ENCODE measurements around the gene ESYT1. TPM values are rescaled to one million over a fixed set of nuclear protein-coding genes. Genes with fewer than 3 reads are reported as not detected.

Gene ESYT1
- 100 to 1,000 TPM; 128 to 234 (median 167) TPM for total RNA-seq

GRCh38 chr12:56127888-56128669, at the start of gene ESYT1:
ESYT1 (plus strand) TSS chr12:56128267; CDS start chr12:56128320, 53 bp downstream.
- Histone ChIP-seq H3K36me3 (peaks cover 0 to 36% of the 10 kb centered on the region in 2 donors), H3K4me3 (peak within 1 kb of the TSS; percentile 71 to 93), H3K4me1 (peaks cover 7 to 62% (median 14%) of the 10 kb centered on the region in 3 donors), H3K27ac (peak within 1 kb of the TSS; percentile 91 to 100 (median 97)), H3K27me3 (no peaks in the 10 kb centered on the region), H3K9me3 (no peaks in the 10 kb centered on the region)
- peak; percentile 97 for ATAC-seq
- TF ChIP-seq POLR2A (IDR thresholded peaks at IDR 0.05) = peak; percentile 91 to 94
- peak; percentile 97 for TF ChIP-seq POLR2AphosphoS5 (IDR thresholded peaks at IDR 0.05)
- TF ChIP-seq EP300 (IDR thresholded peaks at IDR 0.05) = no peak
- TF ChIP-seq CTCF (IDR thresholded peaks at IDR 0.05) = peak in 2 of 4 experiments; percentile 19 to 21
- 0 to 2% methylated on average over 1 to 9 of the region's 49 CpGs for WGBS, 2 donors (ENCODE audit: low coverage in 1 of 2)

GRCh38 chr12:56078427-56078826, 49.6 kb upstream of the ESYT1 start:
- Histone ChIP-seq H3K4me1 (peaks cover 0 to 22% (median 6%) of the 10 kb centered on the region in 3 donors), H3K9me3 (no peaks in the 10 kb centered on the region), H3K4me3 (no peak overlapping the region), H3K27ac (peak overlapping the region in 2 of 4 donors; percentile 76 to 77), H3K36me3 (no peaks in the 10 kb centered on the region), H3K27me3 (peaks cover 22% of the 10 kb centered on the region)
- ATAC-seq = no peak
- WGBS, 2 donors (ENCODE audit: low coverage in 1 of 2) = no CpG with 5 or more reads among the region's 1 CpG
- TF ChIP-seq CTCF (IDR thresholded peaks at IDR 0.05) (no peak), EP300 (IDR thresholded peaks at IDR 0.05) (no peak), POLR2AphosphoS5 (IDR thresholded peaks at IDR 0.05) (no peak), POLR2A (IDR thresholded peaks at IDR 0.05) (no peak)

GRCh38 chr12:56078931-56079722, 48.9 kb upstream of the ESYT1 start:
- TF ChIP-seq CTCF (IDR thresholded peaks at IDR 0.05) = peak; percentile 66 to 79 (median 74)
- no peak for TF ChIP-seq EP300 (IDR thresholded peaks at IDR 0.05)
- TF ChIP-seq POLR2A (IDR thresholded peaks at IDR 0.05) = no peak
- WGBS, 2 donors (ENCODE audit: low coverage in 1 of 2) = 1% methylated on average over 10 of the region's 50 CpGs; no CpG with 5 or more reads in 1 of the 2 donors
- Histone ChIP-seq H3K4me1 (peaks cover 0 to 22% (median 6%) of the 10 kb centered on the region in 3 donors), H3K36me3 (no peaks in the 10 kb centered on the region), H3K9me3 (no peaks in the 10 kb centered on the region), H3K27ac (peak overlapping the region in 3 of 4 donors; percentile 73 to 77 (median 76)), H3K27me3 (peaks cover 22% of the 10 kb centered on the region), H3K4me3 (peak overlapping the region; percentile 35 to 58)
- peak; percentile 91 for ATAC-seq

- ATAC-seq = peak; percentile 86
- Histone ChIP-seq H3K27me3 (peaks cover 22% of the 10 kb centered on the region), H3K4me1 (peaks cover 0 to 22% (median 6%) of the 10 kb centered on the region in 3 donors), H3K36me3 (no peaks in the 10 kb centered on the region), H3K9me3 (no peaks in the 10 kb centered on the region), H3K4me3 (peak within 1 kb of the TSS; percentile 35 to 58), H3K27ac (peak within 1 kb of the TSS in 3 of 4 donors; percentile 73 to 77 (median 76))
- WGBS, 2 donors (ENCODE audit: low coverage in 1 of 2) = 0 to 4% methylated on average over 8 to 13 of the region's 59 CpGs
- peak in 1 of 4 experiments; percentile 43 for TF ChIP-seq CTCF (IDR thresholded peaks at IDR 0.05)
- TF ChIP-seq POLR2A (IDR thresholded peaks at IDR 0.05) = no peak
- TF ChIP-seq POLR2AphosphoS5 (IDR thresholded peaks at IDR 0.05) = peak; percentile 46
Measured at GRCh38 chr12:56079723-56080555, 48.1 kb upstream of the ESYT1 start, which contains the start of gene ERBB3. ERBB3 (plus strand) TSS chr12:56080165; CDS start chr12:56080301, 136 bp downstream.
